Measurements from ENCODE around the gene ASAP2.

Gene ASAP2

DNA sequence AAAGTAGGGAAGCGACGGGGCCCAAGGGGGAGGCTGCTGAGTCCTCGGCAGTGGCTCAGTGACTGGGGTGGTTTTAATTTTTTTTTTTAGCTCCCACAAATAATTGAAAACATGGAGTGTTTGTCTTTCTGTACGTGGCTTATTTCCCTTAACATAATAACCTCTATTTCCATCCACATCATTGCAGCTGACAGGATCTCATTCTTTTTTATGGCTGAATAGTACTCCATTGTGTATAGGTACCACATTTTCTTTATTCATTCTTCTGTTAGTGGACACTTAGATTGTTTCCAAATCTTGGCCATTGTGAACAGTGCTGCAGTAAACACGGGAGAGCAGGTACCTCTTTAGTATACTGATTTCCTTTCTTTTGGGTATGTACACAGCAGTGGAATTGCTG, 65.1 kb downstream of the ASAP2 start:
- no peak for TF ChIP-seq TAF1 (IDR thresholded peaks at IDR 0.05; ENCODE audit: low read depth, low read length)
- TF ChIP-seq POLR2A (IDR thresholded peaks at IDR 0.05; ENCODE audit: low read depth, low read length): no peak
- TF ChIP-seq POU2F2 (IDR thresholded peaks at IDR 0.05; ENCODE audit: low read depth, low read length): no peak
- TF ChIP-seq PAX5 (IDR thresholded peaks at IDR 0.05; ENCODE audit: insufficient read depth, low read length, severe bottlenecking): no peak
- no peak for TF ChIP-seq SPI1 (IDR thresholded peaks at IDR 0.05; ENCODE audit: low read depth, low read length)
- TF ChIP-seq POLR2AphosphoS5 (IDR thresholded peaks at IDR 0.05; ENCODE audit: low read depth, low read length): no peak
- FAIRE-seq (no peak), DNase-seq (ENCODE audit: insufficient read length, low spot score) (no peak)

DNA sequence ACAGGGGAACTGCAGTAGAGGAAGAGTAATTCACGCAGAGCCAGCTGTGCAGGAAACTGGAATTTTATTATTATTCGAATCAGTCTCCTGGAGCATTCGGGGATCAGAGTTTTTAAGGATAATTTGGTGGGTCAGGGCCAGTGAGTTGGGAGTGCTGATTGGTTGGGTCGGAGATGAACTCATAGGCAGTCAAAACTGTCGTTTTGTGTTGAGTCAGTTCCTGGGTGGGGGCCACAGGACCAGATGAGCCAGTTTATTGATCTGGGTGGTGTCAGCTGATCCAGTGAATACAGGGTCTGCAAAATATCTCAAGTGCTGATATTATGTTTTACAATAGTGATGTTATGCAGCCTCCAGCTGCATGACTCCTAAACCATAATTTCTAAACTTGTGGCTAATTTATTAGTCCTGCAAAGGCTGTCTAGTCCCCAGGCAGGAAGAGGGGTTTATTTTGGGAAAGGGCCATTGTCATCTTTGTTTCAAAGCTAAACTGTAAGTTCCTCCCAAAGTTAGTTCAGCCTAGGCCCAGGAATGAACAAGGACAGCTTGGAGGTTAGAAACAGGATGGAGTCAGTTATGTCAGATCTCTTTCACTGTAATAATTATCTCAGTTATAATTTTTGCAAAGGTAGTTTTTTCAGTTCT, 67.0 kb downstream of the ASAP2 start:
- FAIRE-seq: no peak
- DNase-seq (ENCODE audit: insufficient read length, low spot score): no peak
- TF ChIP-seq POLR2AphosphoS5 (IDR thresholded peaks at IDR 0.05; ENCODE audit: low read depth, low read length) (no peak), PAX5 (IDR thresholded peaks at IDR 0.05; ENCODE audit: insufficient read depth, low read length, severe bottlenecking) (no peak), POU2F2 (IDR thresholded peaks at IDR 0.05; ENCODE audit: low read depth, low read length) (no peak), POLR2A (IDR thresholded peaks at IDR 0.05; ENCODE audit: low read depth, low read length) (no peak), TAF1 (IDR thresholded peaks at IDR 0.05; ENCODE audit: low read depth, low read length) (no peak), SPI1 (IDR thresholded peaks at IDR 0.05; ENCODE audit: low read depth, low read length) (no peak)

DNA sequence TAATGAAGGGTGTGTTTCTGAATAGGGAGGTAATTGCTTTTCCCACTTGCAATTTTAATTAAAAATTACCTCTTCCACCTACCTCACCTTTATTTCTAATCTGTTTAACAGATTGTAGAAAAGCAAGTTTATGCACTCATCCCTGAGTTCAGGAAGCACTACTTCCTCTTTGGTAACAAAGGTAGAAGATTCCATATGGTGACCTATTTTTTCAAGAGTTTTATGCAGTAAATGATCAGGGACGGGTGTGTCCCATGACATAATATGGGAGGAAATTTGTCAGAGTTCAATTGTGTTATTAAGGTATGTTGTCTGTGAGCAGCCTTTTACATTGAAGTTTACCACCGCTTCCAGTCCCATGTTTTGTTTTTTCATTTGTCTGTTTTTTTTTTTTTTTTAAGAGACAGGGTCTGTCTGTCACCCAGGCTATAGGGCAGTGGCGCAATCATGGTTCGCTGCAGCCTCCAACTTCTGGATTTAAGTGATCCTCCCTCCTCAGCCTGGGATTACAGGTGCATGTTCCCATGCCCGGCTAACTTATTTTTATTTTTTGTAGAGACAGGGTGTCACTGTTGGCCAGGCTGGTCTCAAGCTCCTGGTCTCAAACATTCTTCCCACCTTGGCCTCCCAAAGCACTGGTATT, 68.2 kb downstream of the ASAP2 start:
- FAIRE-seq (no peak), DNase-seq (ENCODE audit: insufficient read length, low spot score) (no peak)
- TF ChIP-seq PAX5 (IDR thresholded peaks at IDR 0.05; ENCODE audit: insufficient read depth, low read length, severe bottlenecking) (no peak), POU2F2 (IDR thresholded peaks at IDR 0.05; ENCODE audit: low read depth, low read length) (no peak), TAF1 (IDR thresholded peaks at IDR 0.05; ENCODE audit: low read depth, low read length) (no peak), SPI1 (IDR thresholded peaks at IDR 0.05; ENCODE audit: low read depth, low read length) (no peak), POLR2A (IDR thresholded peaks at IDR 0.05; ENCODE audit: low read depth, low read length) (no peak), POLR2AphosphoS5 (IDR thresholded peaks at IDR 0.05; ENCODE audit: low read depth, low read length) (no peak)

DNA sequence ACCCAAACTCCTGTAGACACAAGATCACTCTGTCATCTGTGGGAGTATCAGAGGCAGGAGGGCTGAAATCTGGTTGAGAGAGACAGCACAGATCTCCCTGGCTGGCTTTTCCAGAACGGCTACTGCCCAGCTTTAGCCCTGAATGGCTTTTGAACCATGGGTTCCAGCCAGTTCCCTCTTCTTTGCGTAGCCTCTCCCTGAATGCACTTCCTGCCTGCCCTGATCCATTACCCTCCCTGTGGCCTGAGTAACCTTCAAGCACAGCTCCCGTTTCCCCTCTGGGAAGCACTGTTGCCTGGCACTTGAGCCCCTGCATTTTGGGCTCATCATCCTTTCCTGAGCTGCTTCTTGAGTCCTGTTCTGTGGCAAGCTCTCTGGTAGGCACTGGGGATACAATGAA, 68.8 kb downstream of the ASAP2 start:
- TF ChIP-seq SPI1 (IDR thresholded peaks at IDR 0.05; ENCODE audit: low read depth, low read length) (no peak), POU2F2 (IDR thresholded peaks at IDR 0.05; ENCODE audit: low read depth, low read length) (no peak), TAF1 (IDR thresholded peaks at IDR 0.05; ENCODE audit: low read depth, low read length) (no peak)
- FAIRE-seq (no peak), DNase-seq (ENCODE audit: insufficient read length, low spot score) (no peak)

DNA sequence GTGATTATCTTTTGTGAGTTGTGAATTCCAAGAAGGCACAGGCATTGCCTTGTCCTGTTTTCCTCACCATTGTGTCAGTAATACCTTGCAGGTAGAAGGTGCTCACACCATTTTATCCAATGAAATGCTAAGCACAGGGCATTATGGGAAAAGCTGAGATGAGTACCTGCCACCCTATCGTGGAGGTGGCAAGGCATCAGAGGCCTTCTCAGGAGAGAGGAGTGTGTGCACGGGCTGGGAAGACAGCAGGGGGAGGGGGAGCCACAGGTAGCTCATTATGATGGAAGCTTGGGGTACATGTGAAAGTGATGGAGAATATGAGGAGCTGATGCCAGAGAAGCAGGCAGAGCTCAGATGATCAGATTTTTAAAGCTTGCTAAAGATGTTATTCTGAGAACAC, 69.5 kb downstream of the ASAP2 start:
- TF ChIP-seq PAX5 (IDR thresholded peaks at IDR 0.05; ENCODE audit: insufficient read depth, low read length, severe bottlenecking) (no peak), SPI1 (IDR thresholded peaks at IDR 0.05; ENCODE audit: low read depth, low read length) (no peak), POLR2AphosphoS5 (IDR thresholded peaks at IDR 0.05; ENCODE audit: low read depth, low read length) (no peak), POLR2A (IDR thresholded peaks at IDR 0.05; ENCODE audit: low read depth, low read length) (no peak), TAF1 (IDR thresholded peaks at IDR 0.05; ENCODE audit: low read depth, low read length) (no peak), POU2F2 (IDR thresholded peaks at IDR 0.05; ENCODE audit: low read depth, low read length) (no peak)
- DNase-seq (ENCODE audit: insufficient read length, low spot score) (no peak), FAIRE-seq (no peak)

DNA sequence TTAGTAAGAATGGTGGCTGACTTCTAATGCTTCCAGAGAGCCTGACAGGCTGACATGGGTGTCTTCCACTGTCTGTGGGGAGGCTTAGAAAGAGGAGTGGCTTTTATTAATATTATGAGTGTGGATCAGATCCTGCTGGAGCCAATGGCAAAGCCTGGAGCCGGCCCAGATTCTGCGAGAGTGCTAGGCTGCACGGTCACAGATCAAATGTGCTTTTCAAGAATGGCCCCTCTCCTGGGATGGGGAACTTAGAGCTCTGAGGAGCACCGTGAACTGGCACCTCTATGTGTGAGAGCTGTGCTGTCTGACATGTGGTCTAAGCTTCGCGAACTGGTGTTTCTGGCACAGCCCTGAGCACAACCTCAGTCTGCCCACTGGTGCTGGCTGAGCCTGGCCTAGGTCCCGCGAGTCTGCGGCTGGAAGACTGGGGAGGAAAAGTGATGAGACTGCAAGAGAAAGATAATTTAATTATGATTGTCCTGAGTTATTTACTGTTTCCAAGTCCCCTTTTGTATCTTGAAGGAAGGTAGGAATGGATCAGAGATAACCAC, 70.4 kb downstream of the ASAP2 start:
- TF ChIP-seq POU2F2 (IDR thresholded peaks at IDR 0.05; ENCODE audit: low read depth, low read length): no peak
- TF ChIP-seq TAF1 (IDR thresholded peaks at IDR 0.05; ENCODE audit: low read depth, low read length): no peak
- FAIRE-seq: no peak
- no peak for DNase-seq (ENCODE audit: insufficient read length, low spot score)

DNA sequence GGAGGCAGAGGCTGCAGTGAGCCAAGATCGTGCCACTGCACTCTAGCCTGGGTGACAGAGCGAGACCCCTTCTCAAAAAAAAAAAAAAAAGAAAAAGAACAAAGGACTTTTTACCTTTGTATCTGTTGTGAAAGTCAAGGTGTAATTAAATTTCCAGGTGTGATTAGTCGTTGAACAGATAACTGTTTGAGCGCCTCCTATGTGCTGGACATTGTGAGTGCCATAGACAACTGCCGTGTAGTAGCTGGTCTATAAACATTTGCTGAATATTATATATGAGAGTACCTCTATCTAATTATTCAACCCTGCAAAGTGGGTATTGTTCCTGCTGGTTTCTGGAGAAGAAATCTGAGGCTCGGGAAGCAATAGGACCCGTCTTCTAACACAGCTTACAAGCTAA, 71.8 kb downstream of the ASAP2 start:
- FAIRE-seq (no peak), DNase-seq (ENCODE audit: insufficient read length, low spot score) (no peak)
- no peak for TF ChIP-seq TAF1 (IDR thresholded peaks at IDR 0.05; ENCODE audit: low read depth, low read length)

DNA sequence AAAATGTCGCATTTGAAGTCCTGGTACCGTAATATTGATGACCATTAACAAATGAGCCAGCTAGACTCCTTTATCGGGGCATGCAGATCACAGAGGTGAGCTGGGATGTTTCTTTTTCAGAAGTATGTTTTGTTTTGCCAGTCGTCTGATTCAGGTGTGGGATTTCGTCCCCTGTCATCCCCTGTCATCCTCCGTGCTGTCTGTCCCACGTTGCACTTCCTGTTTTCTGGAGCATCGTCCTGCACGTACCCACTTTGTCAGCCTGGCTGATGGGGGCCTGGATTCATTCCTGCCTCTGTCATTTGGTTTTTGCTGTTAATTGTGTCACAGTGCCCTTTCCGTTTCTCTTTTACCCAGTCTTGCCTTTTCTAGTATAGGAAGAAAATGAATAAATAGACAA, 72.8 kb downstream of the ASAP2 start:
- TF ChIP-seq POLR2AphosphoS5 (IDR thresholded peaks at IDR 0.05; ENCODE audit: low read depth, low read length): no peak
- no peak for TF ChIP-seq POLR2A (IDR thresholded peaks at IDR 0.05; ENCODE audit: low read depth, low read length)
- no peak for TF ChIP-seq TAF1 (IDR thresholded peaks at IDR 0.05; ENCODE audit: low read depth, low read length)
- no peak for TF ChIP-seq POU2F2 (IDR thresholded peaks at IDR 0.05; ENCODE audit: low read depth, low read length)
- TF ChIP-seq SPI1 (IDR thresholded peaks at IDR 0.05; ENCODE audit: low read depth, low read length): peak; percentile 50
- no peak for TF ChIP-seq PAX5 (IDR thresholded peaks at IDR 0.05; ENCODE audit: insufficient read depth, low read length, severe bottlenecking)
- no peak for DNase-seq (ENCODE audit: insufficient read length, low spot score)
- FAIRE-seq: no peak

DNA sequence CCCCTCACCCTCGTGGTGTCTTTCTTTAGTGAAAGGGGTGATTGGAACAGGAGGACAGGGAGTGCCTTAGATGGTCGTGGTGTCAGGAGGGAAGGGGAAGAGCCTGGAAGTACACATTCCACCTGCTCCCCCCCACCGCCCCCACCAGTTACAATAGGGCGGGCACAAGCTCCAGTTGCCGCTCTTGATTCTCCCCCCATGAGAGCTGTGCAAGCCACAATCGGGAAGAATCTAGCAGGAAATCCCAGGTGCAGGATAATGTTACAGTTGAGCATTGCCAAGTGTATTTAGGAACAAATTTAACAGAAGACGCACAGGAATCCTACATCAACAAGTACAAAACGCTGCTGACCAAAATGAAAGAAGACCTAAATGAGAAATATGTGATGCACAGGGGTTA, 73.6 kb downstream of the ASAP2 start:
- TF ChIP-seq POU2F2 (IDR thresholded peaks at IDR 0.05; ENCODE audit: low read depth, low read length) (no peak), SPI1 (IDR thresholded peaks at IDR 0.05; ENCODE audit: low read depth, low read length) (no peak), POLR2A (IDR thresholded peaks at IDR 0.05; ENCODE audit: low read depth, low read length) (no peak)
- no peak for FAIRE-seq
- no peak for DNase-seq (ENCODE audit: insufficient read length, low spot score)

DNA sequence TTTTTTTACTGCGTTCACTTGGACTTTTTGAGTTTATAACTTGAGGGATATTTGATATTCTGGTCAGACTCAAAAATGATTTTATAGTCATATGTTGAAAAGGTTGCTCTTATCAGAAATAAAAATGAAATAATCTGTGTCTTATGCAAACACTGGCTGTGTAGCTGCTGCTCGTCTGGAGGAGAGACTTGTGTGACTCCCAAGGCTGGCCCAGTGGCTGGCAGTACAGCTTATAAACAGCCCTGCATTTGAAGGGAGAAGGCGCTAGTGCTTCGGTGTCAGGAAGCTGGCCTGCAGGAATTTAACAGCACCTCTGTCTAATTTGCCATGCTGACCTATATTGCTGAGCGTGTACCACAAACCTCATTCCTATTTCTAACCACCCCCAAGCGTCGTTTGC, 74.5 kb downstream of the ASAP2 start:
- TF ChIP-seq POLR2AphosphoS5 (IDR thresholded peaks at IDR 0.05; ENCODE audit: low read depth, low read length) (no peak), POU2F2 (IDR thresholded peaks at IDR 0.05; ENCODE audit: low read depth, low read length) (no peak), PAX5 (IDR thresholded peaks at IDR 0.05; ENCODE audit: insufficient read depth, low read length, severe bottlenecking) (no peak), POLR2A (IDR thresholded peaks at IDR 0.05; ENCODE audit: low read depth, low read length) (no peak), SPI1 (IDR thresholded peaks at IDR 0.05; ENCODE audit: low read depth, low read length) (no peak), TAF1 (IDR thresholded peaks at IDR 0.05; ENCODE audit: low read depth, low read length) (no peak)
- DNase-seq (ENCODE audit: insufficient read length, low spot score) (no peak), FAIRE-seq (no peak)
